ENCODE data around the gene CDH9. TPM values are rescaled to one million over a fixed set of nuclear protein-coding genes. Genes with fewer than 3 reads are reported as not detected.

The CDH9 gene
- total RNA-seq, 4 donors from 2014 or later, result 0.35 TPM; not detected in 3

GRCh38 chr5:26894719-26895263 is 143.6 kb downstream of the CDH9 start:
- no peaks in the 10 kb centered on the region for H3K9me3 ChIP-seq
- intact Hi-C loops (cut with DNase I; ENCODE audit: low total_unique reads), result no loop called here

GRCh38 chr5:26893078-26893477 is 145.3 kb downstream of the CDH9 start:
- no peaks in the 10 kb centered on the region for H3K9me3 ChIP-seq
- no peaks in the 10 kb centered on the region for H3K27me3 ChIP-seq
- H3K4me3 ChIP-seq, result no peak overlapping the region
- TF ChIP-seq POLR2A (IDR thresholded peaks at IDR 0.05), result no peak
- TF ChIP-seq CTCF (IDR thresholded peaks at IDR 0.05), result no peak
- no peaks in the 10 kb centered on the region for H3K4me1 ChIP-seq
- no peak overlapping the region for H3K27ac ChIP-seq
- intact Hi-C loops (cut with DNase I; ENCODE audit: low total_unique reads), result no loop called here
- H3K36me3 ChIP-seq, result no peaks in the 10 kb centered on the region
- no peak for DNase-seq

More at GRCh38 chr5:26894719-26895263, 143.6 kb downstream of the CDH9 start:
- H3K4me1 ChIP-seq, result no peaks in the 10 kb centered on the region
- H3K27ac ChIP-seq, result no peak overlapping the region
- no peak for TF ChIP-seq CTCF (IDR thresholded peaks at IDR 0.05)
- no peak for TF ChIP-seq POLR2A (IDR thresholded peaks at IDR 0.05)
- no peak for DNase-seq
- H3K27me3 ChIP-seq, result no peaks in the 10 kb centered on the region
- H3K36me3 ChIP-seq, result no peaks in the 10 kb centered on the region
- H3K4me3 ChIP-seq, result no peak overlapping the region

GRCh38 chr5:26889815-26890214 is 148.6 kb downstream of the CDH9 start:
- H3K27ac ChIP-seq, result no peak overlapping the region
- TF ChIP-seq POLR2A (IDR thresholded peaks at IDR 0.05), result no peak
- TF ChIP-seq CTCF (IDR thresholded peaks at IDR 0.05), result no peak

GRCh38 chr5:26884481-26884880 is 153.9 kb downstream of the CDH9 start:
- H3K36me3 ChIP-seq, result no peaks in the 10 kb centered on the region

More at GRCh38 chr5:26889815-26890214, 148.6 kb downstream of the CDH9 start:
- no peaks in the 10 kb centered on the region for H3K4me1 ChIP-seq
- no peaks in the 10 kb centered on the region for H3K36me3 ChIP-seq
- intact Hi-C loops (cut with DNase I; ENCODE audit: low total_unique reads), result no loop called here
- H3K4me3 ChIP-seq, result no peak overlapping the region
- no peak for DNase-seq
- H3K27me3 ChIP-seq, result peaks cover 0 to 7% of the 10 kb centered on the region in 2 donors
- no peaks in the 10 kb centered on the region for H3K9me3 ChIP-seq

GRCh38 chr5:26883375-26883774 is 155.0 kb downstream of the CDH9 start:
- Histone ChIP-seq H3K4me3 (no peak overlapping the region), H3K27ac (no peak overlapping the region), H3K9me3 (no peaks in the 10 kb centered on the region), H3K27me3 (peaks cover 0 to 7% of the 10 kb centered on the region in 2 donors), H3K4me1 (no peaks in the 10 kb centered on the region), H3K36me3 (no peaks in the 10 kb centered on the region)
- DNase-seq, result no peak
- intact Hi-C loops (cut with DNase I; ENCODE audit: low total_unique reads), result no loop called here
- no peak for TF ChIP-seq POLR2A (IDR thresholded peaks at IDR 0.05)
- TF ChIP-seq CTCF (IDR thresholded peaks at IDR 0.05), result no peak

More at GRCh38 chr5:26884481-26884880, 153.9 kb downstream of the CDH9 start:
- H3K4me1 ChIP-seq, result no peaks in the 10 kb centered on the region
- peaks cover 0 to 7% of the 10 kb centered on the region in 2 donors for H3K27me3 ChIP-seq
- H3K27ac ChIP-seq, result no peak overlapping the region
- intact Hi-C loops (cut with DNase I; ENCODE audit: low total_unique reads), result no loop called here
- H3K9me3 ChIP-seq, result no peaks in the 10 kb centered on the region
- no peak overlapping the region for H3K4me3 ChIP-seq
- no peak for DNase-seq
- TF ChIP-seq POLR2A (IDR thresholded peaks at IDR 0.05), result no peak
- no peak for TF ChIP-seq CTCF (IDR thresholded peaks at IDR 0.05)

Data from uterus (tissue), 4 donors.